Prostate gland (tissue), 2 donors: ENCODE data around the gene GP9.

Source experiments
- CTCF ChIP-seq, 4 experiments: fragments of 200-600 bp in 2 of 4; fragments of 450-650 bp in 2 of 4; sonication (generic) in 2 of 4; IDR thresholded peaks; 1 replicate in 3 of 4; 2 replicates in 1 of 4; pipeline ENCODE4 v1.5.1; 2016 to 2019; ENCODE audit warnings: antibody characterized with exemption in 4 of 4, mild to moderate bottlenecking in 2 of 4, moderate library complexity in 2 of 4
- POLR2A ChIP-seq: fragments of 450-650 bp; IDR thresholded peaks from one replicate; pipeline ENCODE4 v1.6.1; 2016; ENCODE audit warnings: antibody characterized with exemption, mild to moderate bottlenecking

- TF ChIP-seq CTCF (IDR thresholded peaks at IDR 0.05) (no peak), POLR2A (no peak)
Observed at GRCh38 chr3:129060276-129061022, at the start of gene GP9.
